Subcutaneous abdominal adipose tissue (tissue), 5 donors: ENCODE results near the gene PARD3.

Experiments
- H3K27ac ChIP-seq: one replicate; pipeline ENCODE4 v1.7.0; 2013; ENCODE audit warnings: low read depth, mild to moderate bottlenecking, inconsistent platforms, low read length, moderate library complexity
- H3K27me3 ChIP-seq, 5 donors: one replicate each; pipeline ENCODE4 v1.7.0; 2013; ENCODE audit warnings: low read length in 5 of 5, inconsistent platforms in 1 of 5; ENCODE audit not compliant: control insufficient read depth in 5 of 5, insufficient read depth in 4 of 5
- H3K36me3 ChIP-seq, 5 donors: one replicate each; pipeline ENCODE4 v1.7.0; 2013; ENCODE audit warnings: low read length in 5 of 5; ENCODE audit not compliant: control insufficient read depth in 5 of 5, insufficient read depth in 5 of 5
- H3K4me1 ChIP-seq, 5 donors: one replicate each; pipeline ENCODE4 v1.7.0; 2013; ENCODE audit warnings: low read length in 5 of 5, mild to moderate bottlenecking in 3 of 5, moderate library complexity in 1 of 5; ENCODE audit not compliant: control insufficient read depth in 5 of 5, insufficient read depth in 5 of 5
- H3K4me3 ChIP-seq, 5 donors: one replicate each; pipeline ENCODE4 v1.7.0; 2013; ENCODE audit warnings: low read length in 5 of 5, low read depth in 1 of 5
- H3K9ac ChIP-seq, 5 donors: one replicate each; pipeline ENCODE4 v1.7.0; 2013; ENCODE audit warnings: low read length in 5 of 5, mild to moderate bottlenecking in 4 of 5, moderate library complexity in 3 of 5
- H3K9me3 ChIP-seq, 5 donors: one replicate each; pipeline ENCODE4 v1.7.0; 2013; ENCODE audit warnings: low read length in 5 of 5; ENCODE audit not compliant: control insufficient read depth in 5 of 5
- donor health status: healthy.
- donor health status: healthy.
- donor health status: healthy.
- donor health status: healthy.
- donor health status: healthy.

Gene PARD3

GRCh38 chr10:34298346-34298818 lies 516.7 kb downstream of the PARD3 start:
- no peak overlapping the region for H3K4me3 ChIP-seq
- no peaks in the 10 kb centered on the region for H3K27me3 ChIP-seq
- no peaks in the 10 kb centered on the region for H3K4me1 ChIP-seq
- no peak overlapping the region for H3K27ac ChIP-seq
- no peak overlapping the region for H3K9ac ChIP-seq
- no peaks in the 10 kb centered on the region for H3K9me3 ChIP-seq
- peaks cover 0 to 5% (median 0%) of the 10 kb centered on the region in 5 donors for H3K36me3 ChIP-seq

GRCh38 chr10:34297541-34298345 lies 517.4 kb downstream of the PARD3 start:
- Histone ChIP-seq H3K4me1 (no peaks in the 10 kb centered on the region), H3K9ac (no peak overlapping the region), H3K27me3 (no peaks in the 10 kb centered on the region), H3K27ac (no peak overlapping the region), H3K4me3 (no peak overlapping the region), H3K9me3 (no peaks in the 10 kb centered on the region), H3K36me3 (peaks cover 0 to 5% (median 0%) of the 10 kb centered on the region in 5 donors)

- H3K9me3 ChIP-seq = no peaks in the 10 kb centered on the region
- H3K9ac ChIP-seq = no peak overlapping the region
- H3K27me3 ChIP-seq = no peaks in the 10 kb centered on the region
- no peaks in the 10 kb centered on the region for H3K36me3 ChIP-seq
- peaks cover 0 to 6% (median 3%) of the 10 kb centered on the region in 5 donors for H3K4me1 ChIP-seq
- H3K4me3 ChIP-seq = no peak overlapping the region
- H3K27ac ChIP-seq = no peak overlapping the region
Measured at GRCh38 chr10:34295142-34295548, 520.0 kb downstream of the PARD3 start.

GRCh38 chr10:34294137-34294536 lies 521.0 kb downstream of the PARD3 start:
- no peak overlapping the region for H3K4me3 ChIP-seq
- H3K9me3 ChIP-seq = no peaks in the 10 kb centered on the region
- H3K4me1 ChIP-seq = peaks cover 0 to 6% (median 3%) of the 10 kb centered on the region in 5 donors
- no peaks in the 10 kb centered on the region for H3K36me3 ChIP-seq
- no peak overlapping the region for H3K9ac ChIP-seq
- no peaks in the 10 kb centered on the region for H3K27me3 ChIP-seq
- H3K27ac ChIP-seq = no peak overlapping the region

- H3K9me3 ChIP-seq = no peaks in the 10 kb centered on the region
- H3K27ac ChIP-seq = no peak overlapping the region
- no peaks in the 10 kb centered on the region for H3K36me3 ChIP-seq
- peaks cover 0 to 6% (median 3%) of the 10 kb centered on the region in 5 donors for H3K4me1 ChIP-seq
- no peaks in the 10 kb centered on the region for H3K27me3 ChIP-seq
- no peak overlapping the region for H3K4me3 ChIP-seq
- no peak overlapping the region for H3K9ac ChIP-seq
Measured at GRCh38 chr10:34292675-34293074, 522.4 kb downstream of the PARD3 start.

GRCh38 chr10:34292194-34292565 lies 522.9 kb downstream of the PARD3 start:
- Histone ChIP-seq H3K4me1 (peaks cover 0 to 6% (median 3%) of the 10 kb centered on the region in 5 donors), H3K27me3 (no peaks in the 10 kb centered on the region), H3K4me3 (no peak overlapping the region), H3K9ac (no peak overlapping the region), H3K27ac (no peak overlapping the region), H3K36me3 (no peaks in the 10 kb centered on the region), H3K9me3 (no peaks in the 10 kb centered on the region)

GRCh38 chr10:34291466-34292193 lies 523.5 kb downstream of the PARD3 start:
- Histone ChIP-seq H3K27me3 (no peaks in the 10 kb centered on the region), H3K4me3 (no peak overlapping the region), H3K27ac (no peak overlapping the region), H3K36me3 (no peaks in the 10 kb centered on the region), H3K4me1 (peaks cover 0 to 6% (median 3%) of the 10 kb centered on the region in 5 donors), H3K9ac (no peak overlapping the region), H3K9me3 (no peaks in the 10 kb centered on the region)

- no peak overlapping the region for H3K4me3 ChIP-seq
- no peak overlapping the region for H3K9ac ChIP-seq
- no peaks in the 10 kb centered on the region for H3K9me3 ChIP-seq
- H3K4me1 ChIP-seq = peaks cover 0 to 6% (median 3%) of the 10 kb centered on the region in 5 donors
- no peak overlapping the region for H3K27ac ChIP-seq
- H3K36me3 ChIP-seq = no peaks in the 10 kb centered on the region
- no peaks in the 10 kb centered on the region for H3K27me3 ChIP-seq
Measured at GRCh38 chr10:34290412-34291081, 524.5 kb downstream of the PARD3 start.

- Histone ChIP-seq H3K9ac (no peak overlapping the region), H3K4me3 (no peak overlapping the region), H3K4me1 (peaks cover 0 to 6% (median 3%) of the 10 kb centered on the region in 5 donors), H3K36me3 (no peaks in the 10 kb centered on the region), H3K9me3 (no peaks in the 10 kb centered on the region), H3K27me3 (no peaks in the 10 kb centered on the region), H3K27ac (no peak overlapping the region)
Measured at GRCh38 chr10:34288634-34289033, 526.5 kb downstream of the PARD3 start.
